IMR-90 (cell line): Measurements from ENCODE around the gene PPP4C. TPM values are rescaled to one million over a fixed set of nuclear protein-coding genes. Genes with fewer than 3 reads are reported as not detected.

Source experiments
- ATAC-seq: fragments of 200-7000 bp; cut with Tn5 transposase; 2 replicates; pipeline ENCODE4 v1.9.1; 2020; ENCODE audit warnings: low read depth, mild to moderate bottlenecking, moderate library complexity
- BruUV-seq: library from RNA; stranded (reverse); fragments of 400-500 nt; replicated peaks from 2 replicates; lab custom pipeline; 2021; lab: Mats Ljungman, UMichigan
- CTCF ChIA-PET: fragments of 300-600 bp; formaldehyde crosslinking; extraction: SDS; loops from one replicate; lab custom pipeline; 2021; ENCODE audit warnings: antibody characterized with exemption; lab: Yijun Ruan, JAX
- POLR2A ChIA-PET: fragments of 300-600 bp; sonication (Branson Sonifier 250); formaldehyde crosslinking; loops from one replicate; lab custom pipeline; 2022; ENCODE audit warnings: antibody characterized with exemption; ENCODE audit not compliant: unreplicated experiment; lab: Charles Lee
- DNase-seq: peaks from one replicate; pipeline ENCODE4 v3.0.0; 2013
- H2AFZ ChIP-seq: replicated peaks from 2 replicates; pipeline ENCODE3; 2013; ENCODE audit warnings: low read length, mild to moderate bottlenecking; ENCODE audit not compliant: poor library complexity
- H2AK5ac ChIP-seq: 2 replicates; pipeline ENCODE4 v1.6.1; 2013; ENCODE audit warnings: low read depth, low read length, inconsistent platforms
- H2AK9ac ChIP-seq: replicated peaks from 2 replicates; pipeline ENCODE3; 2013; ENCODE audit warnings: mild to moderate bottlenecking, low read depth, low read length, moderate library complexity; ENCODE audit not compliant: poor library complexity
- H2BK120ac ChIP-seq: 2 replicates; pipeline ENCODE4 v1.6.1; 2013; ENCODE audit warnings: low read depth, low read length, inconsistent platforms
- H2BK15ac ChIP-seq: 3 replicates; pipeline ENCODE4 v1.6.1; 2013; ENCODE audit warnings: low read depth, low read length, inconsistent platforms
- H2BK20ac ChIP-seq: 2 replicates; pipeline ENCODE4 v1.6.1; 2013; ENCODE audit warnings: low read depth, mild to moderate bottlenecking, inconsistent platforms, low read length, moderate library complexity
- H2BK5ac ChIP-seq: 2 replicates; pipeline ENCODE4 v1.6.1; 2013; ENCODE audit warnings: mild to moderate bottlenecking, low read depth, low read length, inconsistent platforms; ENCODE audit not compliant: poor library complexity, severe bottlenecking
- H3K14ac ChIP-seq: replicated peaks from 2 replicates; pipeline ENCODE4 v1.6.1; 2013; ENCODE audit warnings: low read depth, low read length, inconsistent platforms
- H3K18ac ChIP-seq: 2 replicates; pipeline ENCODE4 v1.6.1; 2013; ENCODE audit warnings: low read depth, low read length, control low read depth
- H3K23ac ChIP-seq: 2 replicates; pipeline ENCODE4 v1.6.1; 2013; ENCODE audit warnings: low read depth, low read length, inconsistent platforms
- H3K27ac ChIP-seq: 2 replicates; pipeline ENCODE4 v1.5.1; 2013; ENCODE audit warnings: mild to moderate bottlenecking, control low read depth, low read length; ENCODE audit not compliant: insufficient read depth
- H3K27me3 ChIP-seq: 2 replicates; pipeline ENCODE4 v1.6.1; 2013; ENCODE audit warnings: low read length; ENCODE audit not compliant: control insufficient read depth, insufficient read depth
- H3K36me3 ChIP-seq: 2 replicates; pipeline ENCODE4 v1.6.1; 2013; ENCODE audit warnings: low read length, mixed read lengths; ENCODE audit not compliant: control insufficient read depth, insufficient read depth
- H3K4ac ChIP-seq: 2 replicates; pipeline ENCODE4 v1.6.1; 2013; ENCODE audit warnings: low read depth, low read length, inconsistent platforms
- H3K4me1 ChIP-seq: 2 replicates; pipeline ENCODE4 v1.6.1; 2013; ENCODE audit warnings: low read length, mixed read lengths; ENCODE audit not compliant: control insufficient read depth, insufficient read depth
- H3K4me2 ChIP-seq: 2 replicates; pipeline ENCODE4 v1.6.1; 2013; ENCODE audit warnings: low read depth, mild to moderate bottlenecking, control low read depth, low read length, moderate library complexity
- H3K4me3 ChIP-seq: 2 replicates; pipeline ENCODE4 v1.5.1; 2013; ENCODE audit warnings: low read depth, mild to moderate bottlenecking, control low read depth, low read length, moderate library complexity; ENCODE audit not compliant: insufficient read depth
- H3K56ac ChIP-seq: 2 replicates; pipeline ENCODE4 v1.6.1; 2013; ENCODE audit warnings: low read length, inconsistent platforms; ENCODE audit not compliant: insufficient read depth; ENCODE audit errors: extremely low read depth
- H3K79me1 ChIP-seq, 2 experiments: 2 replicates each; pipeline ENCODE4 v1.6.1; 2013; ENCODE audit warnings: low read length in 2 of 2, inconsistent platforms in 1 of 2, low read depth in 1 of 2
- H3K9ac ChIP-seq: 2 replicates; pipeline ENCODE4 v1.6.1; 2013; ENCODE audit warnings: low read depth, low read length, control low read depth
- H3K9me1 ChIP-seq: 2 replicates; pipeline ENCODE4 v1.6.1; 2013; ENCODE audit warnings: low read length, inconsistent platforms; ENCODE audit not compliant: insufficient read depth
- H3K9me3 ChIP-seq: 2 replicates; pipeline ENCODE4 v1.6.1; 2013; ENCODE audit warnings: low read length; ENCODE audit not compliant: control insufficient read depth, insufficient read depth
- H4K20me1 ChIP-seq: 2 replicates; pipeline ENCODE4 v1.6.1; 2013; ENCODE audit warnings: low read length, inconsistent platforms; ENCODE audit not compliant: insufficient read depth
- H4K5ac ChIP-seq: 2 replicates; pipeline ENCODE4 v1.6.1; 2013; ENCODE audit warnings: mild to moderate bottlenecking, low read depth, low read length, control low read depth
- H4K8ac ChIP-seq, 2 experiments: 2 replicates each; pipeline ENCODE4 v1.6.1; 2013; ENCODE audit warnings: low read depth in 2 of 2, low read length in 2 of 2, control low read depth in 1 of 2, inconsistent platforms in 1 of 2
- H4K91ac ChIP-seq: 2 replicates; pipeline ENCODE4 v1.6.1; 2013; ENCODE audit warnings: low read depth, low read length, inconsistent platforms; ENCODE audit not compliant: insufficient read depth
- BHLHE40 ChIP-seq: fragments of 150-350 bp; IDR thresholded peaks from 2 replicates; pipeline ENCODE4 v1.6.1; 2016; ENCODE audit warnings: mild to moderate bottlenecking, low read depth, low read length
- CEBPB ChIP-seq: IDR thresholded peaks from 2 replicates; pipeline ENCODE4 v1.6.1; 2012; ENCODE audit warnings: low read depth, low read length, improper control_type of control experiment
- CHD1 ChIP-seq: IDR thresholded peaks from 2 replicates; pipeline ENCODE4 v1.6.1; 2012; ENCODE audit warnings: low read depth, low read length, improper control_type of control experiment
- FOS ChIP-seq: fragments of 150-350 bp; IDR thresholded peaks from 2 replicates; pipeline ENCODE4 v1.6.1; 2016; ENCODE audit warnings: low read depth, low read length
- MAFK ChIP-seq: IDR thresholded peaks from 2 replicates; pipeline ENCODE4 v1.6.1; 2012; ENCODE audit warnings: low read depth, low read length, improper control_type of control experiment
- MAZ ChIP-seq: IDR thresholded peaks from 2 replicates; pipeline ENCODE4 v1.6.1; 2012; ENCODE audit warnings: low read depth, mild to moderate bottlenecking, low read length, improper control_type of control experiment, moderate library complexity, borderline replicate concordance
- NFE2L2 ChIP-seq: fragments of 150-350 bp; IDR thresholded peaks from 2 replicates; pipeline ENCODE4 v1.6.1; 2016; ENCODE audit warnings: low read depth, mild to moderate bottlenecking, low read length
- POLR2A ChIP-seq: IDR thresholded peaks from 2 replicates; pipeline ENCODE4 v1.6.1; 2012; ENCODE audit warnings: mild to moderate bottlenecking, low read depth, low read length
- RAD21 ChIP-seq: IDR thresholded peaks from 2 replicates; pipeline ENCODE4 v1.6.1; 2012; ENCODE audit warnings: low read length, improper control_type of control experiment
- RCOR1 ChIP-seq: IDR thresholded peaks from 2 replicates; pipeline ENCODE4 v1.6.1; 2012; ENCODE audit warnings: mild to moderate bottlenecking, low read length, improper control_type of control experiment; ENCODE audit not compliant: insufficient replicate concordance
- RFX5 ChIP-seq: IDR thresholded peaks from 2 replicates; pipeline ENCODE4 v1.8.0; 2012; ENCODE audit warnings: low read depth, mild to moderate bottlenecking, low read length, moderate library complexity
- SMC3 ChIP-seq: fragments of 150-350 bp; IDR thresholded peaks from 2 replicates; pipeline ENCODE4 v1.6.1; 2016; ENCODE audit warnings: low read depth, mild to moderate bottlenecking, antibody characterized with exemption, low read length, moderate library complexity
- WGBS, 2 experiments: methylation state at CpG; one replicate each; pipeline versions ENCODE4 v1.1.5 to v1.1.7; 2013; ENCODE audit warnings: missing lambda C conversion rate in 2 of 2; ENCODE audit not compliant: insufficient read length in 1 of 2; ENCODE audit errors: extremely low coverage in 2 of 2; 5-methylcytosine and 5-hydroxymethylcytosine counted together
- dilution Hi-C: fragments of 300-500 bp; cut with HindIII; formaldehyde crosslinking; loops from one replicate; pipeline ENCODE4 v1.14.3; 2018; ENCODE audit warnings: low sequenced_read_pairs; ENCODE audit not compliant: unreplicated experiment
- in situ Hi-C: fragments of 300-500 bp; cut with MboI; formaldehyde crosslinking; loops from 3 replicates; pipeline ENCODE4 v1.14.3; 2019; ENCODE audit warnings: low sequenced_read_pairs, inconsistent platforms, mixed read lengths
- intact Hi-C: fragments of 100-400 bp; cut with micrococcal nuclease; formaldehyde crosslinking; loops from 2 replicates; pipeline ENCODE4 v1.10.0; 2022
- polyA plus RNA-seq, 3 experiments: library from polyadenylated mRNA; depleted of rRNA; stranded (reverse); fragments of >200 nt; gene quantifications; 2 replicates each; pipeline ENCODE4 v1.2.3, GENCODE V29; 2012; ENCODE audit warnings: low replicate concordance in 1 of 3
- total RNA-seq: library from RNA; depleted of rRNA; stranded (reverse); fragments of >200 nt; gene quantifications from 2 replicates; pipeline ENCODE4 v1.2.3, GENCODE V29; 2012
- TF ChIP-seq, protein P1 (sequence below): fragments of 150-350 bp; IDR thresholded peaks from 2 replicates; pipeline ENCODE4 v1.6.1; 2016; ENCODE audit warnings: low read depth, mild to moderate bottlenecking, low read length, moderate library complexity, borderline replicate concordance
- TF ChIP-seq, protein P2 (sequence below): conservative IDR thresholded peaks from 2 replicates; pipeline ENCODE4 v1.5.1; 2012; ENCODE audit warnings: mild to moderate bottlenecking, low read depth, low read length, improper control_type of control experiment
- TF ChIP-seq, protein P3 (sequence below): fragments of 150-350 bp; IDR thresholded peaks from 2 replicates; pipeline ENCODE4 v1.6.1; 2017; ENCODE audit warnings: mild to moderate bottlenecking, antibody characterized with exemption, low read length, low read depth

The PPP4C gene
- total and polyA plus RNA-seq, 2 of the 4 experiments (the other 2 are of a cell fraction) = 200 to 209 TPM

DNA sequence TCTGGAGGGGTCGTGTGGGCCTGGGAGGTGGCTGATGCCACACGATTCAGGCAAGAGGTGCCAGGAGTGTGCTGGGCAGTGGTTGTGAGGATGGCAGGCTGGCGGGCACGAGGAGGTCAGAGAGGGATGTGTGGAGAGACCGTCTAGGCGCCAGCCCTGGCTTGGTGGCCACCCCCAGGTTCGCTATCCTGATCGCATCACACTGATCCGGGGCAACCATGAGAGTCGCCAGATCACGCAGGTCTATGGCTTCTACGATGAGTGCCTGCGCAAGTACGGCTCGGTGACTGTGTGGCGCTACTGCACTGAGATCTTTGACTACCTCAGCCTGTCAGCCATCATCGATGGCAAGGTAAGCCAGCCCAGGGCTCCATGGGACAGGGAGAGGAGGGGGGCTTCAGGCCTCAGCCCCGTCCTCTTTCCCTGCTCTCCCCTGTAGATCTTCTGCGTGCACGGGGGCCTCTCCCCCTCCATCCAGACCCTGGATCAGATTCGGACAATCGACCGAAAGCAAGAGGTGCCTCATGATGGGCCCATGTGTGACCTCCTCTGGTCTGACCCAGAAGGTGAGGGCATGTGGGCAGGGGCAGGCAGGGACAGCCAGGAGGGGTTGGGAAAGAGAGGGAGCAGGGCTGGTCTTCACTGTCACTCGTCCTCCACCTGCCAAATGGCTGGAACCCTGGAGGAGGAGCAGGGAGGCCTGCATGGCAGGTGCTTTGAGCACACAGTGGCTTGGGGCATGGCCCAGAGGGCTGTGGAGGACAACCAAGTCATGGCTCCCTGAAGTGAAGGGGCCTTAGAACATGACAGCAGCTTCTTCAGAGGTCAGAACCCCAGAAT, 7.6 kb downstream of the PPP4C start:
- Histone ChIP-seq H3K23ac (no peak overlapping the region), H3K14ac (no peak overlapping the region), H3K4me3 (no peak overlapping the region), H3K27ac (no peak overlapping the region), H3K9ac (no peak overlapping the region), H2BK120ac (no peak overlapping the region), H4K8ac (no peak overlapping the region), H3K18ac (no peak overlapping the region), H2BK20ac (no peak overlapping the region), H2BK15ac (no peak overlapping the region), H4K5ac (no peak overlapping the region), H3K4ac (no peak overlapping the region), H3K4me1 (no peaks in the 10 kb centered on the region), H3K4me2 (no peak overlapping the region), H3K9me3 (no peaks in the 10 kb centered on the region), H4K20me1 (peaks cover 31% of the 10 kb centered on the region), H3K27me3 (no peaks in the 10 kb centered on the region), H3K36me3 (peaks cover 63% of the 10 kb centered on the region), H4K91ac (no peak overlapping the region), H3K9me1 (no peaks in the 10 kb centered on the region), H3K79me1 (peaks cover 25 to 39% of the 10 kb centered on the region in 2 experiments), H2AK5ac (no peak overlapping the region), H2AFZ (no peak overlapping the region), H2AK9ac (no peak overlapping the region), H2BK5ac (no peak overlapping the region), H3K56ac (no peak overlapping the region)
- in situ Hi-C loops (no loop called here), intact Hi-C loops (no loop called here), dilution Hi-C loops (no loop called here)
- 92% methylated on average over 4 of the region's 24 CpGs; no CpG with 5 or more reads in 1 of the 2 experiments for WGBS, 2 experiments
- ChIA-PET CTCF (no interaction called here), POLR2A (no interaction called here)
- no TSS peak for BruUV-seq
- ATAC-seq (no peak), DNase-seq (no peak)
- TF ChIP-seq RAD21 (no peak), FOS (no peak), NFE2L2 (no peak), SMC3 (no peak), MAFK (no peak), BHLHE40 (no peak), CHD1 (no peak), POLR2A (no peak), MAZ (no peak), CEBPB (no peak), RCOR1 (no peak), RFX5 (no peak)
- TF ChIP-seq, protein P1, sequence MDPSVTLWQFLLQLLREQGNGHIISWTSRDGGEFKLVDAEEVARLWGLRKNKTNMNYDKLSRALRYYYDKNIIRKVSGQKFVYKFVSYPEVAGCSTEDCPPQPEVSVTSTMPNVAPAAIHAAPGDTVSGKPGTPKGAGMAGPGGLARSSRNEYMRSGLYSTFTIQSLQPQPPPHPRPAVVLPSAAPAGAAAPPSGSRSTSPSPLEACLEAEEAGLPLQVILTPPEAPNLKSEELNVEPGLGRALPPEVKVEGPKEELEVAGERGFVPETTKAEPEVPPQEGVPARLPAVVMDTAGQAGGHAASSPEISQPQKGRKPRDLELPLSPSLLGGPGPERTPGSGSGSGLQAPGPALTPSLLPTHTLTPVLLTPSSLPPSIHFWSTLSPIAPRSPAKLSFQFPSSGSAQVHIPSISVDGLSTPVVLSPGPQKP = no peak
- TF ChIP-seq, protein P2, sequence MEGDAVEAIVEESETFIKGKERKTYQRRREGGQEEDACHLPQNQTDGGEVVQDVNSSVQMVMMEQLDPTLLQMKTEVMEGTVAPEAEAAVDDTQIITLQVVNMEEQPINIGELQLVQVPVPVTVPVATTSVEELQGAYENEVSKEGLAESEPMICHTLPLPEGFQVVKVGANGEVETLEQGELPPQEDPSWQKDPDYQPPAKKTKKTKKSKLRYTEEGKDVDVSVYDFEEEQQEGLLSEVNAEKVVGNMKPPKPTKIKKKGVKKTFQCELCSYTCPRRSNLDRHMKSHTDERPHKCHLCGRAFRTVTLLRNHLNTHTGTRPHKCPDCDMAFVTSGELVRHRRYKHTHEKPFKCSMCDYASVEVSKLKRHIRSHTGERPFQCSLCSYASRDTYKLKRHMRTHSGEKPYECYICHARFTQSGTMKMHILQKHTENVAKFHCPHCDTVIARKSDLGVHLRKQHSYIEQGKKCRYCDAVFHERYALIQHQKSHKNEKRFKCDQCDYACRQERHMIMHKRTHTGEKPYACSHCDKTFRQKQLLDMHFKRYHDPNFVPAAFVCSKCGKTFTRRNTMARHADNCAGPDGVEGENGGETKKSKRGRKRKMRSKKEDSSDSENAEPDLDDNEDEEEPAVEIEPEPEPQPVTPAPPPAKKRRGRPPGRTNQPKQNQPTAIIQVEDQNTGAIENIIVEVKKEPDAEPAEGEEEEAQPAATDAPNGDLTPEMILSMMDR = no peak
- TF ChIP-seq, protein P3, sequence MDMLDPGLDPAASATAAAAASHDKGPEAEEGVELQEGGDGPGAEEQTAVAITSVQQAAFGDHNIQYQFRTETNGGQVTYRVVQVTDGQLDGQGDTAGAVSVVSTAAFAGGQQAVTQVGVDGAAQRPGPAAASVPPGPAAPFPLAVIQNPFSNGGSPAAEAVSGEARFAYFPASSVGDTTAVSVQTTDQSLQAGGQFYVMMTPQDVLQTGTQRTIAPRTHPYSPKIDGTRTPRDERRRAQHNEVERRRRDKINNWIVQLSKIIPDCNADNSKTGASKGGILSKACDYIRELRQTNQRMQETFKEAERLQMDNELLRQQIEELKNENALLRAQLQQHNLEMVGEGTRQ = no peak
